Measurements from ENCODE around the gene AS3MT.
"Not testable (repeated sequence)": the region's sequence is repeated elsewhere in the genome, so short reads cannot be mapped to it uniquely, and the experiment has no call there.

Gene AS3MT

DNA sequence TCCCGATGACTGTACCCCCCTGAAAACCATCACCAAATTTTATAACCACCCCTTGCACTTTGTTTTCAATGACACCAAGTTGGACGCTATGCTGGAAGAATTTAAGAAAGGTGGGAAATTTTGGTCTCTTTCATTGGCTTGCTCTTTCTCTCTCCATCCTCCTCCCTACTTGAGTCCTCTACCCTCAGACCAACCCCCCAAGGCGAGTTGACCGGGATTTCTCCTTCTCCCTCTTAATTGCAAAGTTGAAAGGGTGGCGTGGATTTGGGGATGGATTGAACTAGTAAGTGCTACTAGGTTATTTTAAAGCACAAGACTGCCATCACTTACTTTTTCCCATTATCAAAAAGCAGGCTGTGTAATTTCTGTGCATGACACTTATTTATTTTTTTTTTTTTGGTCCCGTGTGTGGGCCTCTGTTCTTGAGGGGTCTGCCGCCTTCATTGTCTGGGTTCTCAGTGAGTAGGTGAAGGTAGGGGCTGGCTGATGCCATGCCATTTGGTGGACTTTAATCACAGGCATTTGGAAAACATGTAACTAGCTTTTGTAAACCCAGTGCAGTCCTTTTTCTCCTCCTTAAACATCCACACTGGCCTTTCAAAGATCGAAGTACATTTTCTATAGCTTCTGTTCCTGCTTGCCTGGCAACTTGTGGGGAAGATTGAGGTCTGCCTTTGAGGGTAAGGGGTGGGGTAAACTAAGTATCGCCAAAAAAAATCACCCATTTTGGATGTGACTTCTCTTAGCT lies 50.9 kb downstream of the AS3MT start:
- DNase-seq (ENCODE audit: low read depth): no peak

DNA sequence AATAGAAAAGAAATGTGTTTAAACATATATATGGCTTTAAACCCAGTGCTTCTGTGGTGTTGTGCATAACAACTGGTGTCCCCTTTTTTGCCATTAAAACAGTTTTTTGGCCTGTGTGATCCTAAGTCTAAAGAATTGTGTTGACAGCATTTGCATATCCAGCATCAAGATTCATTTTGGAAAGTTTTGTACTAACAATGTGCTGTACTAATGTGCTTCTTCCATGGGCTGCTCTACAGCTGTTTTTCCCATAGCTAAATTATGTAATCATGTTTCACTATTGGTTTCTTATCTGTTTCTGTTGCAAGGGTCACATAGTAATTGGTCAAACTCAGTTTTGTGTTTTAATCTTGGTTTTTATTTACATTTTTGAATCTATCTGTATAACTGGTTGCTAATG lies 54.3 kb downstream of the AS3MT start:
- DNase-seq (ENCODE audit: low read depth): no peak

DNA sequence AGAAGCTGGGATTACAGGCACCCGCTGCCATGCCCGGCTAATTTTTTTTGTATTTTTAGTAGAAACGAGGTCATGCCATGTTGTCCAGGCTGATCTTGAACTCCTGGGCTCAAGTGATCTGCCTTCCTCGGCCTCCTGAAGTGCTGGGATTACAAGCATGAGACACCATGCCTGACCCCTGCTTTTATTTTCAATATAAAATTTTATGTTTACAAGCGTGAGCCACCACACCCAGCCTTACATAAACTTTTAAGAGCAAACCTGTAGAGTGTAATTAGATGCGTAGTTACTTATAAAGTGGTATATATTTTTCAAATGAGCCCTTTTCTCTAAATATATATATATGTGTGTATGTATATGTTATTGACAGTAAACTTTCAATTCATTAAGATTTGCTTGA lies 57.6 kb downstream of the AS3MT start:
- no peak for DNase-seq (ENCODE audit: low read depth)

DNA sequence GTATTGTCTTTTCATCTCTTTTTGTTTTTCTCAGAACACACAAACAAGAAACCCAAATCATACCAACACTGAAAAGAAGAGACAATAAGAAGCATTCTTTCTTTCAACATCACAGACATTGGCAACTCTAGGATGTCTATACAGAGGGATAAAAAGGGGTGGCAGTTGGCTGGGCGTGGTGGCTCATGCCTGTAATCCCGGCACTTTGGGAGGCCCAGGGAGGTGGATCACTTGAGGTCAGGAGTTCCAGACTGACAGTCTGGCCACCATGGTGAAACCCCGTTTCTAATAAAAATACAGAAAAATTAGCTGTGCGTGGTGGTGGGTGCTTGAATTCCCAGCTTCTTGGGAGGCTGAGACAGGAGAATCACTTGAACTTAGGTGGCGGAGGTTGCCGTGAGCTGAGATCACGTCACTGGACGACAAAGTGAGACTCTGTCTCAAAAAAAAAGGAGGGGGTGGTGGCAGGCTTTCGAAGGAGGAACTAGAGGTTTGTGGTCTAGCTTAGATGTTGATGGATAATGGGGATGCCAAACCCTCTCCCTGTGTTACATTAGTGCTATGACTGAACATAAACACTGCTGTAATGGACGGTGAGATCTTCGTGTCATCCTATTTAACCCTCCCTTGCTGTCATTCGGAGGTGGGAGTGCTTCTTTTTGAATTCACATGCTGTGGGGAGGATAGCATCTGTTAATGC lies 58.2 kb downstream of the AS3MT start:
- no peak for DNase-seq (ENCODE audit: low read depth)

DNA sequence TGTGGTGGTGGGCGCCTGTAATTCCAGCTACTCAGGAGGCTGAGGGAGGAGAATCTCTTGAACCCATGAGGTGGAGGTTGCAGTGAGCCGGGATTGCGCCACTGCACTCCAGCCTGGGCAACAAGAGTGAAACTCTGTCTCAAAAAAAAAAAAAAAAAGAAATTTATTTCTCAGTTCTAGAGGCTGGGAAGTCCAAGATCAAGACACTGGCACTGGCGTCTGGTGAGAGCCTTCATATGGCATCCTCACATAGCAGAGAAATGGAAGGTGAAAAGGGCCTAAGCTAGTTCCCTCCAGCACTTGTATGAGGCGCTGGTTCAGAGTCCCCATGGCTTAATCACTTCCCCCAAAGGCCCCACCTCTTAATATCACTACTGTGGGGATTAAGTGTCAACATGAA lies 59.2 kb downstream of the AS3MT start:
- DNase-seq (ENCODE audit: low read depth): not testable (repeated sequence)

DNA sequence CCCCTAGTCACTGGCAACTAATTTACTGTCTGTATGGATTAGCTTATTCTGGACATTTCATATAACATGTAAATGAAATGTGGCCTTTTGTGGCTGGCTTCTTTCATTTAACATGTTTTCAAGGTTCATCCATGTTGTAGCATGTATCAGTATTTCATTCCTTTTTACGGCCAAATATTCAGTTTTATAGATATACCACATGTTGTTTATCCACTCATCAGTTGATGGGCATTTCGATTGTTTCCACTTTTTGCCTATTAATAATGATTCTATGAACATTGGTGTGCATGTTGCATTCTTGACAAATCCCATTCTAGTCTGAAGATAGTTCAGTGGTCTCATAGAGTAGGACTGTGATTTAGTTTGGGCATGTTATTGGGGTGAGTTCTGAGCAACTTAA lies 61.5 kb downstream of the AS3MT start:
- no peak for DNase-seq (ENCODE audit: low read depth)

DNA sequence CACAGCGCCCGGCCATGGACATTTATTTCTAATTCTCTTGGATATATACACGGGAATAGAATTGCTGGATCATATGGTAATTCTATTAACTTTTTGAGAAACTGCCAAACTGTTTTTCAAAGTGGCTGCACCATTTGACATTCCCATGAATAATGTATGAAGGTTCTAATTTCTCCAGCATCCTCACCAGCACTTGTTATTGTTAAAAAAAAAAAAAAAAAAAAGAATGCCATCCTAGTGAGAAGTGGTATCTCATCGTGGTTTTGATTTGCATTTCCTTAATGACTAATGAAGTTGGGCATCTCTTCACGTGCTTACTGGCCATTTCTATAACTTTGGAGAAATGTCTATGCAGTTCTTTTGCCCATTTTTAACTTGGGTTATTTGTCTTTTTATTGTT lies 62.4 kb downstream of the AS3MT start:
- DNase-seq (ENCODE audit: low read depth): no peak

DNA sequence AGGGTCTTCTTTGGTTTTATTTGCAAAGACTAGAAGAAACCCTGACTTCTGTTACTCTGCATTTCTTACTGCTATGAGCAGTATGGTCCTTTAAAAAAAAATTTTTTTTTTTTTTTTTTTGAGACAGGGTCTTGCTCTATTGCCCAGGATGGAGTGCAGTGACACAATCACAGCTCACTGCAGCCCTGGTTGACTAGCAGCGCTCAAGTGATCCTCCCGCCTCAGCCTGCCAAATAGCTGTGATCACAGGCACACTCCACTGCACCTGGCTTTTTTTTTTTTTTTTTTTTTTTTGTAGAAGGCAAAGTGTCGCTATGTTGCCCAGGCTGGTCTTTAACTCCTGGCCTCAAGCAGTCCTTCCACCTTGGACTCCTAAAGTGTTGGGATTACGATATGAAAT lies 66.2 kb downstream of the AS3MT start:
- DNase-seq (ENCODE audit: low read depth): no peak

DNA sequence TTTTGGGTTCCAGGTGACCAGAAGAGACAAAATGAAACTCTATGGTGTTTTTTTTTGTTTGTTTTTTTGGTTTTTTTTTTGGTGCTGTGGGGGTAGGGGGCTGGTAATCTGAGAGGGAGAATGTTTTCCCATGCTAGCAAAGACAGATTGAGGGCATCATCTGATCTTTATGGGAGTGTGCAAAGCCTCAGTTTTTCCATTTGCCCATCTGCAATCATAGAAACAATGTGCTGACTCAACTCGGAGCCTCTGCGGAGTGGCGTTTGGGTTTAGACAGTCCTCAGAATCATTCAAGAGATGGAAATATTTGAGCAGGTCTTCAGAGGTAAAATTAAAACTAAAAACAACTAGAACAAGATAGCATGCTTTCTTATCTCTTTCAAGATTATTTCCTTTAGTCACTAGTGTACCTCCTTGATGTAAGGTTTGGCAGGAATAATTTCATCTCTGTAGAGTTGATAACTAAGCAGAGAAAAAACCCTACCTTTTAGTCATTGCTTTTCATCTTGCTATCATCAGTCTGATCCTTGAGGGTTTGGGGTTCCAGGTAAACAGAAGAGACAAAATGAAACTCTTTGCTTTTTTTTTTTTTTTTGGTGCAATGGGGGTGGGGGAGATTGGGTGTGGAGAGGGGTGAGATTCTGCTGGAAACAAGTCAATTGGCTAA lies 66.8 kb downstream of the AS3MT start:
- DNase-seq (ENCODE audit: low read depth): no peak

DNA sequence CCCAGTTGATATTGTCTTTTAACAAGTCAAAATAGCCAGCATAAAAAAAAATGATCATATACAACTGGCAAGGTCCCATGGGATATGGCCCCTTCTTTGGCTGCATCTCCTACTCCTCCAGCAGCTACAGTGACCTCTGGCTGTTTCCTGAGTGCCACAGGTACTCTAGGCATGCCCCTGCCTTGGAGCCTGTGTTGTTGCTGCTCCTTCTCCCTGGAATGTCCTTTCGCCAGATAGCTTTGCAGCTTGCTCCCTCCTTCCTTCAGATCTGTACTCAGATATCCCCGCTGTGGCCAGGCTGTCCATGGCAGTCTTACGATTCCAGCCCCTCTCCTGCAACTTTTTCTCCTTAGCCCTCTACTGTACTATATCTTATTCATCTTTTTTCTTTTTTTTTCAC lies 72.1 kb downstream of the AS3MT start:
- DNase-seq (ENCODE audit: low read depth): no peak

DNA sequence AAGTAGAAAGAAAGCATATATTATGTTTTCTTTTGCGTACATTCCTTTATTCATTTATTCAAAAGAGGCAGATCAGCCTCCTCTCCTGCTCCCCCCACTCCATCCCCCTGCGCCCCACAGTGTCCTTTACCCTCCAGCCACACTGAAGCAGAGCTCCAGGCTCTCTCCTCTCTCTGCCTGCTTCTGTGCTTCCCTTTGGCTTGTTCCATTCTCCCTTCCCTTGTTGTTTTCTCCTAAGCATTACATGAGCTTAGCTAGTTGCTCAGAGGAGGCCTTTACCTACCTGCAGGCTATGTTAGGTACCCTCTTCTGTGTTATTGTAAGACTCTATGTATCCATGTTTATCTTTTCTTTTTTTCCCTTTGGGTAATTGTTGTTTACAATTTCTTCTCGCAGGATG lies 76.2 kb downstream of the AS3MT start:
- no peak for DNase-seq (ENCODE audit: low read depth)

DNA sequence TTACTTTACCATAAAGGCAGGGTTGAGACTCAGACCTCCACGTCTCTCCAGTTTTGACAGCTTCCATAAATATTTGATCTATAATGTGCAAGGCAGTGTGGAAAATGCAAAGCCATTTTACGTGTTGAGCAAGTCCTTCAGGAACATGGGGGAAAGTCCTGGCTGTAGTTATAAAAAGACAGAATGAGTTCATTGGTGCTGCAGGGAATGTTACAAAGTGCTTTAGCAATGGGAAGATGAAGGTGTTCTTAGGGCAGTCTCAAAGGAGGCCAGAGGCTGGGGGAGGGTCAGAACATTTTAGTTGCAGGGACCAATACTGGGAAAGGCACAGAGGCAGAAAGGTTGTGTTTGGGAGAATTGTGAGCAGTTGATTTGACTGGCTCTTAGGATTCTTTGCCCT lies 76.7 kb downstream of the AS3MT start:
- DNase-seq (ENCODE audit: low read depth): no peak

DNA sequence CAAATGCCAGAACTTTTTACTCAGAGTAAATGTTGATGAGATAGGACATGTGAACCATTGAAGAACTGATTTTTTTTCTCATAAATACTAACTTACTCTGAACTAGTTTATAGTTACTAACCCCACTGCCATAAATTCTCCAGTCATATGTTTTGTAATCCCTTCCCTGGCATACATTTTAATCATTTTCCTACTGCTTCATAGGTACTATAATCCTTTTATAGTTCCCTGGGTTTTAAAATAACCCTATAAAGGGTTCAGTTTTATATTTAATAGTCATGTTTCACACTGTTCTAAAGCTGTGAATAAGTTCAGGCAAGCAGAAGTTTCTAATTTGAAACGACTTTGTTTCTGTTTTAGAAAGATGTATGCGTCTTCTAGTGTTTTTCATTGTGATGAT lies 77.7 kb downstream of the AS3MT start:
- DNase-seq (ENCODE audit: low read depth): no peak

DNA sequence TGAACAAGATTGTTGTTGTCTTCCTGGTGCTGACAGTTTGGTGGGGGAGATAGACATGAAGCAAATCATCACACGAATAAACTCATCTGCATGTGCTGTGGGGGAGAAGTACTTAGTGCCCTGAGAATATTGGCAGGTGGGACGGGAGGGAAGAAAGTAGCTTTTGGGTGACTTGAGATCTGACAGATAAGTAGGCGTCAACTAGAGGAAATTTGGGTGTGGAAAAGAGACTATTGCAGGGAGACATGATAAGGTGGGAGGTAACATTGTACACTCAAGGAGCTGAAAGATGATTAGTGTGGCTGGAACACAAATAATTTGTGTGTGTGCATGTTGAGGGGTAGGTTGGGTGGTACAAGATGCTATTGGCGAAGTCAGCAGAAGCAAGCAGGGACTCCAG lies 78.9 kb downstream of the AS3MT start:
- DNase-seq (ENCODE audit: low read depth): no peak

DNA sequence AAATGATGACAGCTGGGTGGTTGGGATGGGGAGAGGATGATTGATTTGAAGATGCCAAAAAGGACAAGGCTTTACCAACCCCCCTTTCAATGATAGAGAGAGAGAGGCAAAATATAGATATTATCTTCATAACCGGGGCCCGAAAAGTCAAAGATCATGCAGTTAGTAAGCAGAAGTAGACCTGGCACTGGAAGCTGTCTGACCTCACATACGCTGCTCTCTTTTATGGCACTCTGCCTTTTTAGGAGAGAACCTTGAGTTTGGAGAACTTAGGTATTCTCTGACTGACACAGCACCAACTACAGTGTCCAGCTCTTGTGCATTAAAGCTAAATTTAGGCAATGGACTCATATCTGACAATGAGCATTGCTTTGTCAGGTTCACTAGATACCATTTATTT lies 79.5 kb downstream of the AS3MT start:
- DNase-seq (ENCODE audit: low read depth): no peak

DNA sequence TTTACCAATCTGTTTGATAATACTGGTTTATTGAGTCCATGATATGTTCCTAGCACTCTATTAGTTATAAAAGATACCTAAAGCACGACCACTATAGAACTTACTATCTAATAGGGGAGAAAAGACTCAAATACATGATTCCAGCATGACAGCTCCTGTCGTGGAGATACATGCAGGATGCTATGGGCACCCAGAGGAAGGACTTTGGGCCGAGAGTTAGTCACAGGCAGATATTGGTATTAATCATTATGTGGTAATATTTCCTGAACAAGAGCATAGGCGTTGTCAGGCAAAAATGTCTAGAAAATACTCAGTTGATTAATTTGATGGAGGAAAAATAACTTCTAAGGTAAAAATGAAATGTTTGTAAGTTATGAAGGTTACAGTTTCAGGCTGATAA lies 80.6 kb downstream of the AS3MT start:
- DNase-seq (ENCODE audit: low read depth): no peak

DNA sequence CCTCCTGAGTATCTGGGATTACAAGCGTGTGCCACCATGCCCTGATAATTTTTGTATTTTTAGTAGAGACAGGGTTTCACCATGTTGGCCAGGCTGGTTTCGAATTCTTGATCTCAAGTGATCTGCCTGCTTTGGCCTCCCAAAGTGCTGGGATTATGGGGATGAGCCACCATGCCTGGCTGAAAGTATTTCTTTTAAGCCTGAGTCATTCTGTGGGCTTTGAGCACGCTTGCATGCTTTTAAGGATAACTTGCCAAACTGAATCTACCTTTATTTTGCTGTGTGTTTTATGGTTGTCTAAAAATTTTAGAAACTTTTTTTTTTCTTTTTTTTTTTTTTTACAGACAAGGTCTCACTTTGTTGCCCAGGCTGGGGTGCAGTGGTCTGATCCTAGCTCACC lies 82.0 kb downstream of the AS3MT start:
- peak; percentile 9 for DNase-seq (ENCODE audit: low read depth)
